Stimulated activated CD4-positive, alpha-beta T cell treated with anti-CD3 and anti-CD28 coated beads, Interleukin-4, amount 100 ng/mL, for 48 hours (primary cell): ENCODE results near the gene B3GNT9.

Experiments
- DNase-seq, 2 donors: peaks; one replicate each; pipeline ENCODE4 v3.0.0-alpha.2; 2020; ENCODE audit warnings: low read depth in 2 of 2

Gene B3GNT9

GRCh38 chr16:67112591-67113399, 38.0 kb downstream of the B3GNT9 start:
- DNase-seq = no peak

DNA sequence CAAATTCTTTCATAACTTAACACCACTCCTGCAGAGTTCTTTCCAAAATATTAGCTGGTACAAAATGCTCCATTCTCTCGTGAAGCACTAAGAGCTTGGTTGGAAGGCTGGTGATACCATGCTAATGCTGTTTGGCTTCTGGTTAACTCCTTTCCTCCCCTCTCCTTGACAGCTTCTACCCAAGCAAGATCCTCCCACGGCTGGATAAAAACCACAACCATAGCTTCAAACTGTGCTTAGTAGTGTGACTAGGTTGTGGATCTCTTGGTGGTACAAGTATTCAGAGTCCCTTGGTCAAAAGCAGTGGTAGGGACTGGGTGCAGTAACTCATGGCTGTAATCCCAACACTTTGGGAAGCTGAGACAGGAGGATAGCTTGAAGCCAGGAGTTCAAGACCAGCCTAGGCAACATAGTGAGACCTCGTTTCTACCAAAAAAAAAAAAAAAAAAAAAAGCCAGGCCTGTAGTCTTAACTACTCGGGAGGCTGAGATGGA, 38.8 kb downstream of the B3GNT9 start:
- no peak for DNase-seq

DNA sequence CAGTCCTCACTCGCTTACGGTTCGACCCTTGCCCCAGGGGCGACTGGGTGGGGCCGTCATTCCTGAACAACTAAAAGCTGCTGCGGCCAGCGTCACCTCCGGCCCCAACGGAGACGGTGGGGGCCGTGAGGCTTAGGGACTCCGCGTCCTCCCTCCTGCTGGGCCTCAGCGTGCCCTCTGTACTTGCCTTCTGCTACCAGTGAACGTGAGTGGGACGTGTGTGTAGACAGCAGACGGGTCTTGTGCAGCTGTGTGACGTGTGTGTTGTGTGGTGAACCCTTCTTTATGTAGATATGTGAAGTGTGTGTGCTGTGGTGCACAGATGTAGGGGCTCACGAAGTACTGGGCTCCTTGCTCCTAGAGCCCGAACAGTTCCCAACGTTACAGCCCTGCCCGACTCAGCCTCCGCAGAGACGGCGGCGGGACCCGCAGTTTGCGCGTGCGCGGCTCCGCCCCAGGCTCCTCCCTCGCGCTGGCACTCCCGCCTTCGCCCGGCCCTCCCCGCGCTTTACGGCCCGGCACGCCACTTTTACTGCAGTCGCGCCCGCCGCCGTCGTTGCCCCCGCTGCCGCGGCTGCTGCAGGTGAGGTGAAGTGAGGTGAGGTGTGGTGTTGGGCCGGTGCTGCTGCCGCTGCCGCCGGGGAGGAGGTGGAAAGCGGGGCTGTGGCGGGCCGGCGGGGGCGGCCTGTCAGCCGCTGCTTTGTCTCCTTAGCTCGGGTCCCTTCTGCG, 41.2 kb downstream of the B3GNT9 start, which contains the start of gene PHAF1:
Gene PHAF1 (plus strand): TSS at position 535 of the 729 bp plus-strand sequence. CDS start 235 bp downstream, outside the sequence.
- peak; percentile 93 to 97 for DNase-seq

GRCh38 chr16:67108931-67109406, 41.8 kb downstream of the B3GNT9 start:
- DNase-seq = no peak

GRCh38 chr16:67108489-67108888, 42.3 kb downstream of the B3GNT9 start:
- no peak for DNase-seq

- DNase-seq = no peak
Observed at GRCh38 chr16:67105881-67106280, 44.9 kb downstream of the B3GNT9 start.

GRCh38 chr16:67105246-67105645, 45.6 kb downstream of the B3GNT9 start:
- no peak for DNase-seq

- no peak for DNase-seq
Observed at GRCh38 chr16:67104845-67105244, 46.0 kb downstream of the B3GNT9 start.

- DNase-seq = no peak
Observed at GRCh38 chr16:67104061-67104460, 46.7 kb downstream of the B3GNT9 start.

DNA sequence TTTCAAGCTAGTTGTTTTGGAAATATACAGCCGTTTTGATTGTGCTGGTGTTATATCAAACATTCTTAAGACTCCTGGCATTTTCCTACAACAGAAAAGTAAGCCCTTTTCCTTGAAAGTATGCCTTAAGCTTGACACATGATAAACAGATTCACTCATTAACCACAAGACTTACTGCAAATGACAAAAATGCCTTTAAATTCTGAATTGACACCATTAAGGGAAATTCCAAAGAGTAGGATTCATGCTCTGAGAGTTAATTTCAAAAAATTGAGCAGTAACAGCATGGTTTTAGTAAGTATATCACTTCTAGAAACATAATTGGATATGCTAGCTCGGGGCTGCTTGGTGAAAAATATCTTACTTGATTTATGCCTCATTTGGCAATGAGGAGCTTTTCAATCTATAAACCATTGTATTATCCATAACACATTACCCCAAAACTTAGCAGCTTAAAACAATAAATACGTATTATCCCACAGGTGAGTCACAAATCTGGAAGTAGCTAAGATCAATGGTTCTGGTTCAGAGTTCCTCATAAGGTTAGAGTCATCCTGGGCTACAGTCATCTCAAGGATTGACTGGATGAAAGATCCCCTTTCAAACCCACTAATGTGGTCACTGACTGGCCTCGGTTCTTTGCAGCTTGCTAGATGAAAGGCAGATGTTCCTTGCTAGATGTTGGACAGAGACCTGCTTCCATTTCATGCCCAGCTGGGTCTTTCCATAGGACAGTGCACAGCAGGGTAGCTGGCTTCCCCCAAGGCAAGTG, 49.3 kb downstream of the B3GNT9 start:
- DNase-seq = peak in 1 of 2 donors; percentile 7

GRCh38 chr16:67100569-67101310, 50.1 kb downstream of the B3GNT9 start:
- no peak for DNase-seq

GRCh38 chr16:67098599-67098998, 52.2 kb downstream of the B3GNT9 start:
- no peak for DNase-seq
